IMR-90 (cell line): ENCODE data around the gene CALD1. TPM values are rescaled to one million over a fixed set of nuclear protein-coding genes. Genes with fewer than 3 reads are reported as not detected.

ENCODE experiments used
- ATAC-seq: fragments of 200-7000 bp; cut with Tn5 transposase; 2 replicates; pipeline ENCODE4 v1.9.1; 2020; ENCODE audit warnings: low read depth, mild to moderate bottlenecking, moderate library complexity
- BruUV-seq: library from RNA; stranded (reverse); fragments of 400-500 nt; replicated peaks from 2 replicates; lab custom pipeline; 2021; lab: Mats Ljungman, UMichigan
- CTCF ChIA-PET: fragments of 300-600 bp; formaldehyde crosslinking; extraction: SDS; loops from one replicate; lab custom pipeline; 2021; ENCODE audit warnings: antibody characterized with exemption; lab: Yijun Ruan, JAX
- POLR2A ChIA-PET: fragments of 300-600 bp; sonication (Branson Sonifier 250); formaldehyde crosslinking; loops from one replicate; lab custom pipeline; 2022; ENCODE audit warnings: antibody characterized with exemption; ENCODE audit not compliant: unreplicated experiment; lab: Charles Lee
- DNase-seq: peaks from one replicate; pipeline ENCODE4 v3.0.0; 2013
- H2AFZ ChIP-seq: replicated peaks from 2 replicates; pipeline ENCODE3; 2013; ENCODE audit warnings: low read length, mild to moderate bottlenecking; ENCODE audit not compliant: poor library complexity
- H2AK5ac ChIP-seq: 2 replicates; pipeline ENCODE4 v1.6.1; 2013; ENCODE audit warnings: low read depth, low read length, inconsistent platforms
- H2AK9ac ChIP-seq: replicated peaks from 2 replicates; pipeline ENCODE3; 2013; ENCODE audit warnings: mild to moderate bottlenecking, low read depth, low read length, moderate library complexity; ENCODE audit not compliant: poor library complexity
- H2BK120ac ChIP-seq: 2 replicates; pipeline ENCODE4 v1.6.1; 2013; ENCODE audit warnings: low read depth, low read length, inconsistent platforms
- H2BK15ac ChIP-seq: 3 replicates; pipeline ENCODE4 v1.6.1; 2013; ENCODE audit warnings: low read depth, low read length, inconsistent platforms
- H2BK20ac ChIP-seq: 2 replicates; pipeline ENCODE4 v1.6.1; 2013; ENCODE audit warnings: low read depth, mild to moderate bottlenecking, inconsistent platforms, low read length, moderate library complexity
- H2BK5ac ChIP-seq: 2 replicates; pipeline ENCODE4 v1.6.1; 2013; ENCODE audit warnings: mild to moderate bottlenecking, low read depth, low read length, inconsistent platforms; ENCODE audit not compliant: poor library complexity, severe bottlenecking
- H3K14ac ChIP-seq: replicated peaks from 2 replicates; pipeline ENCODE4 v1.6.1; 2013; ENCODE audit warnings: low read depth, low read length, inconsistent platforms
- H3K18ac ChIP-seq: 2 replicates; pipeline ENCODE4 v1.6.1; 2013; ENCODE audit warnings: low read depth, low read length, control low read depth
- H3K23ac ChIP-seq: 2 replicates; pipeline ENCODE4 v1.6.1; 2013; ENCODE audit warnings: low read depth, low read length, inconsistent platforms
- H3K27ac ChIP-seq: 2 replicates; pipeline ENCODE4 v1.5.1; 2013; ENCODE audit warnings: mild to moderate bottlenecking, control low read depth, low read length; ENCODE audit not compliant: insufficient read depth
- H3K27me3 ChIP-seq: 2 replicates; pipeline ENCODE4 v1.6.1; 2013; ENCODE audit warnings: low read length; ENCODE audit not compliant: control insufficient read depth, insufficient read depth
- H3K36me3 ChIP-seq: 2 replicates; pipeline ENCODE4 v1.6.1; 2013; ENCODE audit warnings: low read length, mixed read lengths; ENCODE audit not compliant: control insufficient read depth, insufficient read depth
- H3K4ac ChIP-seq: 2 replicates; pipeline ENCODE4 v1.6.1; 2013; ENCODE audit warnings: low read depth, low read length, inconsistent platforms
- H3K4me1 ChIP-seq: 2 replicates; pipeline ENCODE4 v1.6.1; 2013; ENCODE audit warnings: low read length, mixed read lengths; ENCODE audit not compliant: control insufficient read depth, insufficient read depth
- H3K4me2 ChIP-seq: 2 replicates; pipeline ENCODE4 v1.6.1; 2013; ENCODE audit warnings: low read depth, mild to moderate bottlenecking, control low read depth, low read length, moderate library complexity
- H3K4me3 ChIP-seq: 2 replicates; pipeline ENCODE4 v1.5.1; 2013; ENCODE audit warnings: low read depth, mild to moderate bottlenecking, control low read depth, low read length, moderate library complexity; ENCODE audit not compliant: insufficient read depth
- H3K56ac ChIP-seq: 2 replicates; pipeline ENCODE4 v1.6.1; 2013; ENCODE audit warnings: low read length, inconsistent platforms; ENCODE audit not compliant: insufficient read depth; ENCODE audit errors: extremely low read depth
- H3K79me1 ChIP-seq, 2 experiments: 2 replicates each; pipeline ENCODE4 v1.6.1; 2013; ENCODE audit warnings: low read length in 2 of 2, inconsistent platforms in 1 of 2, low read depth in 1 of 2
- H3K9ac ChIP-seq: 2 replicates; pipeline ENCODE4 v1.6.1; 2013; ENCODE audit warnings: low read depth, low read length, control low read depth
- H3K9me1 ChIP-seq: 2 replicates; pipeline ENCODE4 v1.6.1; 2013; ENCODE audit warnings: low read length, inconsistent platforms; ENCODE audit not compliant: insufficient read depth
- H3K9me3 ChIP-seq: 2 replicates; pipeline ENCODE4 v1.6.1; 2013; ENCODE audit warnings: low read length; ENCODE audit not compliant: control insufficient read depth, insufficient read depth
- H4K20me1 ChIP-seq: 2 replicates; pipeline ENCODE4 v1.6.1; 2013; ENCODE audit warnings: low read length, inconsistent platforms; ENCODE audit not compliant: insufficient read depth
- H4K5ac ChIP-seq: 2 replicates; pipeline ENCODE4 v1.6.1; 2013; ENCODE audit warnings: mild to moderate bottlenecking, low read depth, low read length, control low read depth
- H4K8ac ChIP-seq, 2 experiments: 2 replicates each; pipeline ENCODE4 v1.6.1; 2013; ENCODE audit warnings: low read depth in 2 of 2, low read length in 2 of 2, control low read depth in 1 of 2, inconsistent platforms in 1 of 2
- H4K91ac ChIP-seq: 2 replicates; pipeline ENCODE4 v1.6.1; 2013; ENCODE audit warnings: low read depth, low read length, inconsistent platforms; ENCODE audit not compliant: insufficient read depth
- BHLHE40 ChIP-seq: fragments of 150-350 bp; IDR thresholded peaks from 2 replicates; pipeline ENCODE4 v1.6.1; 2016; ENCODE audit warnings: mild to moderate bottlenecking, low read depth, low read length
- CEBPB ChIP-seq: IDR thresholded peaks from 2 replicates; pipeline ENCODE4 v1.6.1; 2012; ENCODE audit warnings: low read depth, low read length, improper control_type of control experiment
- CHD1 ChIP-seq: IDR thresholded peaks from 2 replicates; pipeline ENCODE4 v1.6.1; 2012; ENCODE audit warnings: low read depth, low read length, improper control_type of control experiment
- CTCF ChIP-seq: conservative IDR thresholded peaks from 2 replicates; pipeline ENCODE4 v1.5.1; 2012; ENCODE audit warnings: mild to moderate bottlenecking, low read depth, low read length, improper control_type of control experiment
- ELK1 ChIP-seq: fragments of 150-350 bp; IDR thresholded peaks from 2 replicates; pipeline ENCODE4 v1.6.1; 2016; ENCODE audit warnings: low read depth, mild to moderate bottlenecking, low read length, moderate library complexity, borderline replicate concordance
- FOS ChIP-seq: fragments of 150-350 bp; IDR thresholded peaks from 2 replicates; pipeline ENCODE4 v1.6.1; 2016; ENCODE audit warnings: low read depth, low read length
- MAFK ChIP-seq: IDR thresholded peaks from 2 replicates; pipeline ENCODE4 v1.6.1; 2012; ENCODE audit warnings: low read depth, low read length, improper control_type of control experiment
- MAZ ChIP-seq: IDR thresholded peaks from 2 replicates; pipeline ENCODE4 v1.6.1; 2012; ENCODE audit warnings: low read depth, mild to moderate bottlenecking, low read length, improper control_type of control experiment, moderate library complexity, borderline replicate concordance
- MXI1 ChIP-seq: IDR thresholded peaks from 2 replicates; pipeline ENCODE4 v1.6.1; 2012; ENCODE audit warnings: low read depth, mild to moderate bottlenecking, low read length, moderate library complexity, borderline replicate concordance
- POLR2A ChIP-seq: IDR thresholded peaks from 2 replicates; pipeline ENCODE4 v1.6.1; 2012; ENCODE audit warnings: mild to moderate bottlenecking, low read depth, low read length
- RAD21 ChIP-seq: IDR thresholded peaks from 2 replicates; pipeline ENCODE4 v1.6.1; 2012; ENCODE audit warnings: low read length, improper control_type of control experiment
- RFX5 ChIP-seq: IDR thresholded peaks from 2 replicates; pipeline ENCODE4 v1.8.0; 2012; ENCODE audit warnings: low read depth, mild to moderate bottlenecking, low read length, moderate library complexity
- USF2 ChIP-seq: fragments of 150-350 bp; IDR thresholded peaks from 2 replicates; pipeline ENCODE4 v1.6.1; 2017; ENCODE audit warnings: mild to moderate bottlenecking, antibody characterized with exemption, low read length, low read depth
- WGBS, 2 experiments: methylation state at CpG; one replicate each; pipeline versions ENCODE4 v1.1.5 to v1.1.7; 2013; ENCODE audit warnings: missing lambda C conversion rate in 2 of 2; ENCODE audit not compliant: insufficient read length in 1 of 2; ENCODE audit errors: extremely low coverage in 2 of 2; 5-methylcytosine and 5-hydroxymethylcytosine counted together
- dilution Hi-C: fragments of 300-500 bp; cut with HindIII; formaldehyde crosslinking; loops from one replicate; pipeline ENCODE4 v1.14.3; 2018; ENCODE audit warnings: low sequenced_read_pairs; ENCODE audit not compliant: unreplicated experiment
- in situ Hi-C: fragments of 300-500 bp; cut with MboI; formaldehyde crosslinking; loops from 3 replicates; pipeline ENCODE4 v1.14.3; 2019; ENCODE audit warnings: low sequenced_read_pairs, inconsistent platforms, mixed read lengths
- intact Hi-C: fragments of 100-400 bp; cut with micrococcal nuclease; formaldehyde crosslinking; loops from 2 replicates; pipeline ENCODE4 v1.10.0; 2022
- polyA plus RNA-seq, 3 experiments: library from polyadenylated mRNA; depleted of rRNA; stranded (reverse); fragments of >200 nt; gene quantifications; 2 replicates each; pipeline ENCODE4 v1.2.3, GENCODE V29; 2012; ENCODE audit warnings: low replicate concordance in 1 of 3
- total RNA-seq: library from RNA; depleted of rRNA; stranded (reverse); fragments of >200 nt; gene quantifications from 2 replicates; pipeline ENCODE4 v1.2.3, GENCODE V29; 2012

Gene CALD1
- total and polyA plus RNA-seq, 2 of the 4 experiments (the other 2 are of a cell fraction), result 375 to 487 TPM

GRCh38 chr7:134927723-134928122 is 148.3 kb downstream of the CALD1 start:
- Histone ChIP-seq H3K9me3 (no peaks in the 10 kb centered on the region), H2BK20ac (no peak overlapping the region), H2BK15ac (no peak overlapping the region), H3K4ac (no peak overlapping the region), H3K56ac (no peak overlapping the region), H3K27me3 (no peaks in the 10 kb centered on the region), H4K8ac (no peak overlapping the region), H2BK5ac (peak overlapping the region; percentile 62), H3K9ac (no peak overlapping the region), H3K4me1 (peaks cover 10% of the 10 kb centered on the region), H2AK5ac (no peak overlapping the region), H3K14ac (no peak overlapping the region), H3K79me1 (peaks cover 44 to 75% of the 10 kb centered on the region in 2 experiments), H3K9me1 (peaks cover 12% of the 10 kb centered on the region), H3K27ac (no peak overlapping the region), H3K23ac (no peak overlapping the region), H4K20me1 (peaks cover 49% of the 10 kb centered on the region; the same call in 1 of the 2 replicates), H2AK9ac (no peak overlapping the region), H3K4me3 (no peak overlapping the region), H4K91ac (no peak overlapping the region), H3K18ac (no peak overlapping the region), H3K36me3 (peaks cover 32% of the 10 kb centered on the region), H2BK120ac (no peak overlapping the region), H2AFZ (no peak overlapping the region), H3K4me2 (no peak overlapping the region), H4K5ac (no peak overlapping the region)
- dilution Hi-C loops (no loop called here), in situ Hi-C loops (no loop called here), intact Hi-C loops (no loop called here)
- DNase-seq (no peak), ATAC-seq (no peak)
- BruUV-seq, result no TSS peak
- WGBS, 2 experiments, result no CpG with 5 or more reads among the region's 3 CpGs
- TF ChIP-seq MAZ, result no peak
- no peak for TF ChIP-seq RFX5
- TF ChIP-seq POLR2A, result no peak
- no peak for TF ChIP-seq RAD21
- TF ChIP-seq CEBPB, result no peak
- TF ChIP-seq ELK1, result no peak
- TF ChIP-seq CHD1, result no peak
- no peak for TF ChIP-seq MXI1
- no peak for TF ChIP-seq BHLHE40
- TF ChIP-seq MAFK, result no peak
- TF ChIP-seq USF2, result no peak
- TF ChIP-seq CTCF, result no peak
- TF ChIP-seq FOS, result no peak
- CTCF ChIA-PET, result interaction anchor here (0.6 kb wide), 1 partner anchor 147 kb away, joined by 3 read pairs; no protein-coding TSS in a partner anchor
- POLR2A ChIA-PET, result interaction anchor here (0.5 kb wide), 1 partner anchor 9 kb away, joined by 9 read pairs; no protein-coding TSS in a partner anchor
